Thyroid gland (tissue), 4 donors: ENCODE data around the gene LRP1. TPM values are rescaled to one million over a fixed set of nuclear protein-coding genes. Genes with fewer than 3 reads are reported as not detected.

Source experiments
- DNase-seq, 2 donors: peaks; one replicate each; pipeline ENCODE4 v3.0.0-alpha.2; 2019
- H3K27ac ChIP-seq, 3 donors: fragments of 200-600 bp; sonication (generic); 1 replicate in 2 of 3; 2 replicates in 1 of 3; pipeline ENCODE4 v1.5.1; 2016 to 2019; ENCODE audit warnings: mild to moderate bottlenecking in 1 of 3, moderate library complexity in 1 of 3
- H3K27me3 ChIP-seq: fragments of 200-600 bp; sonication (generic); one replicate; pipeline ENCODE4 v1.5.1; 2019
- H3K36me3 ChIP-seq, 2 donors: fragments of 200-600 bp; sonication (generic); one replicate each; pipeline ENCODE4 v1.5.1; 2016 to 2019
- H3K4me1 ChIP-seq, 2 donors: fragments of 200-600 bp; sonication (generic); one replicate each; pipeline ENCODE4 v1.5.1; 2017 to 2019
- H3K4me3 ChIP-seq, 3 donors: fragments of 200-600 bp; sonication (generic); replicated peaks in 1 of 3; 1 replicate in 2 of 3; 2 replicates in 1 of 3; pipeline ENCODE4 v1.5.1; 2016; ENCODE audit warnings: mild to moderate bottlenecking in 1 of 3
- H3K9me3 ChIP-seq: fragments of 200-600 bp; sonication (generic); one replicate; pipeline ENCODE4 v1.5.1; 2017
- POLR2A ChIP-seq, 2 donors: fragments of 450-650 bp; IDR thresholded peaks; one replicate each; pipeline ENCODE4 v1.6.1; 2017; ENCODE audit warnings: antibody characterized with exemption in 2 of 2, mild to moderate bottlenecking in 2 of 2, moderate library complexity in 1 of 2
- WGBS, 2 donors: methylation state at CpG; one replicate each; pipeline ENCODE4 v1.1.5; 2017; 5-methylcytosine and 5-hydroxymethylcytosine counted together
- intact Hi-C: fragments of 100-400 bp; cut with DNase I; formaldehyde crosslinking; loops from one replicate; pipeline ENCODE4 v1.15.1; 2023
- total RNA-seq, 4 donors: library from RNA; depleted of rRNA; stranded (reverse); fragments of >200 nt; gene quantifications; one replicate each; pipeline ENCODE4 v1.2.3, GENCODE V29; 2016
- TF ChIP-seq, protein P1 (sequence below), 6 experiments: fragments of 200-600 bp in 3 of 6; fragments of 450-650 bp in 3 of 6; sonication (generic) in 3 of 6; IDR thresholded peaks; one replicate each; pipeline ENCODE4 v1.5.1; 2016 to 2019; ENCODE audit warnings: antibody characterized with exemption in 6 of 6, mild to moderate bottlenecking in 2 of 6, inconsistent platforms in 1 of 6, moderate library complexity in 1 of 6

LRP1 gene
- total RNA-seq, 4 donors from 2014 or later: 98.5 to 161 (median 118) TPM

DNA sequence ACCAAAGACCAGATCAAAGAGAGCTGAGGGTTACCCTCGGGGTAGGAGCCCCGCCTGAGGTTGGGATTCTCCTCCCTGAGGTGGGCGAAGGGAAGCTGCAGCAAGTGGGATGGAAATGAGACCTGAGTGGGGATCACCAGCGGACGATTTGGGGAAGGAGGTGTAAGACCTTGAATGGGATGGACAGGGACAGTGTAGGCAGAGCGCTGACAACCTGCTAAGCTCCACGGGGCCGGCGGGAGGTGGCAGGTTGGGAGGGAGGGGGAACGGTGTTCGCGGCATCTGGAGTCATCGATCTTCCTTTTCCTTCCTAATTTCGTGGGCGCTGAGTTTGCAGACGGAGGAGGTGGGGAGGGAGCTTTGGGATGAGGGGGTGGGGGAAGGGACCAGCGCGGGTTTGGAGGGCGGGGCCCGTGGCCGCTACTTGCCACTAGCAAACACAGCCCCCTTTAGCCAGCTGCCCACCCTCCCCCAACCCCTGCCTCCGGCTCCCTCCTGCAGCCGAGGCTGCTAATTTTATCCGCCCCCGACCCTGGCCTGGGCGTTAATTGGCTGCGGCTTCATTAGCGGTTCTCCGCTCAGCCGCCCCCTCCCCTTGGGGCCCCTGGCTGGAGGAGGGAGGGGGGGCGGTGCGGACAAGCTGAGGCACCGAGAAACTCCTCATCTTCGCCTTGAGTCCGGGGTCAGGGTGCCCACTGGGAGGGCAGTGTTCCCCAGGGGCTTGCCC lies 98.5 kb downstream of the LRP1 start:
- WGBS, 2 donors: 13 to 15% methylated on average over 26 to 34 of the region's 35 CpGs
- Histone ChIP-seq H3K4me1 (peaks cover 10 to 43% of the 10 kb centered on the region in 2 donors), H3K4me3 (no peak overlapping the region), H3K27ac (no peak overlapping the region), H3K27me3 (peaks cover 22% of the 10 kb centered on the region), H3K9me3 (no peaks in the 10 kb centered on the region), H3K36me3 (no peaks in the 10 kb centered on the region)
- intact Hi-C loops: no loop called here
- TF ChIP-seq, protein P1, sequence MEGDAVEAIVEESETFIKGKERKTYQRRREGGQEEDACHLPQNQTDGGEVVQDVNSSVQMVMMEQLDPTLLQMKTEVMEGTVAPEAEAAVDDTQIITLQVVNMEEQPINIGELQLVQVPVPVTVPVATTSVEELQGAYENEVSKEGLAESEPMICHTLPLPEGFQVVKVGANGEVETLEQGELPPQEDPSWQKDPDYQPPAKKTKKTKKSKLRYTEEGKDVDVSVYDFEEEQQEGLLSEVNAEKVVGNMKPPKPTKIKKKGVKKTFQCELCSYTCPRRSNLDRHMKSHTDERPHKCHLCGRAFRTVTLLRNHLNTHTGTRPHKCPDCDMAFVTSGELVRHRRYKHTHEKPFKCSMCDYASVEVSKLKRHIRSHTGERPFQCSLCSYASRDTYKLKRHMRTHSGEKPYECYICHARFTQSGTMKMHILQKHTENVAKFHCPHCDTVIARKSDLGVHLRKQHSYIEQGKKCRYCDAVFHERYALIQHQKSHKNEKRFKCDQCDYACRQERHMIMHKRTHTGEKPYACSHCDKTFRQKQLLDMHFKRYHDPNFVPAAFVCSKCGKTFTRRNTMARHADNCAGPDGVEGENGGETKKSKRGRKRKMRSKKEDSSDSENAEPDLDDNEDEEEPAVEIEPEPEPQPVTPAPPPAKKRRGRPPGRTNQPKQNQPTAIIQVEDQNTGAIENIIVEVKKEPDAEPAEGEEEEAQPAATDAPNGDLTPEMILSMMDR (IDR thresholded peaks at IDR 0.05): no peak
- no peak for TF ChIP-seq POLR2A (IDR thresholded peaks at IDR 0.05)
- DNase-seq: no peak

DNA sequence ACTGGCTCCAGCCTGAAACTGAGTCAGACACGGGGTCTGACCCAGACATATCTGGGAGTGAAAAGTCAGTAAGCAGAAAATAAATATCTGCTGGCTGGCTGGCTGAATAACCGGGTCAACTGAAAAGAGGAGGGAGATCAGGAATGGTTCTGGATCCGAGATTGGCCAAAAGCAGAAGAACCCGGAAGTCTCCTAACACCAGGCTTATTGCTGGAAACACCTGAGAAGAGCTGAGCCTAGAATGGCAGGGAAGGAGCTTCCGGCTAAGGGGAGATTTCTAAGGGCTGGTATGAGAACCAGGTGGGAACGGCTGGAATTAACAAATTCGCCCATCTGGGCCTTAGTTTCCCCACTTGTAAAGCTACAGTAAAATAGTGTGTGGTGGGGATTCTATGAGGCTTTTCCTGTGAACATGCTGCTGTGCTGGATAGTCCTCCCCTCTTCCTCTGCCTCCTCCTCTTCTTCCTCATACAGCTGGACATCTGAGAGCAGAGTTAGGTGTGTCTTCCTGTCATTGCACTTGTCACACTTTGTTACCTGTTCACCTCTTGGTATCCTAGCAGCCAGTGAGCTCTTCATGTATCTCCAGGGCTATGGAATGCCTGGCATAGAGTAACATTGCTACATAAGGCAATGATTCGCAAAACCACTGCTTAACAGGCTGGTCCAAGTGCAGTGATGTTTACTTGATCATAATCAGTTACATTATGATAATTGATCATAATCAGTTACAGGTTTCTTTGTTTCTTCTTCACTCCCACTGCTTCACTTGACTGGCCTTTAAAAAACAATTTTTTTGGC lies 99.2 kb downstream of the LRP1 start:
- H3K4me1 ChIP-seq: peaks cover 10 to 43% of the 10 kb centered on the region in 2 donors
- H3K4me3 ChIP-seq: no peak overlapping the region
- DNase-seq: no peak
- 52 to 55% methylated on average over 7 of the region's 8 CpGs for WGBS, 2 donors
- H3K36me3 ChIP-seq: peaks cover 5 to 6% of the 10 kb centered on the region in 2 donors
- TF ChIP-seq, protein P1 (IDR thresholded peaks at IDR 0.05): no peak
- TF ChIP-seq POLR2A (IDR thresholded peaks at IDR 0.05): no peak
- H3K27ac ChIP-seq: no peak overlapping the region
- intact Hi-C loops: no loop called here
- H3K9me3 ChIP-seq: no peaks in the 10 kb centered on the region
- peaks cover 16% of the 10 kb centered on the region for H3K27me3 ChIP-seq

DNA sequence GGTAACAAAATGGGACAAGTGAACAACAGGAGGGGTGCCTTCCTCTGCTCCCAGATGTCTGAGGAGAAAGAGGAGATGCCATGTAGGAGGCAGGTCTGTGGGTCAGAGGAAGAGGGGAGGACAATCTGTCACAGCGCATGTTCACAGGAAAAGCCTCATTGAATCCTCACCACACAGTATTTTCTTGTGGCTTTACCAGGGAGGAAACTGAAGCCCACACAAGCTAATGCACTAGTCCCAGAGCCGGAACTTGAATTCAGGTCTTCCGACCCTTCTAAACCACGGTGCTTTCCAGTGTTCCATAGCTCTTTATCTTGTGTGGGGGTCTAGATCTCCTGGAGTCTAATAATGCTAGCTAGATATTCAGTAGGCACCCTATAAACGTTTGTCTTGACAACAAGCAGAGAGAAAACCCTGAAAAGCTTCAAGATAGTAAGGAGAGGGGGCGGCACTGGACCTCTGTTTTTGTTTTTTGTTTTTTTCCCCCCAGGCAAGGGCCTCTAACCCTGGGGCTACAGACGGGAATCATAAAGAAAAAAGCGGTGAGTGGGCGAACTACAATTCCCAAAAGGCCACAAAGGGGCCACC lies 100.9 kb downstream of the LRP1 start:
- 12 to 16% methylated on average over 9 of the region's 9 CpGs for WGBS, 2 donors
- H3K27me3 ChIP-seq: peaks cover 9% of the 10 kb centered on the region
- DNase-seq: no peak
- peaks cover 10 to 43% of the 10 kb centered on the region in 2 donors for H3K4me1 ChIP-seq
- H3K4me3 ChIP-seq: peak overlapping the region in 1 of 3 donors; percentile 60
- no peaks in the 10 kb centered on the region for H3K9me3 ChIP-seq
- peak overlapping the region in 1 of 3 donors; percentile 32 for H3K27ac ChIP-seq
- intact Hi-C loops: no loop called here
- TF ChIP-seq, protein P1 (IDR thresholded peaks at IDR 0.05): peak in 3 of 6 experiments; percentile 18 to 36 (median 22)
- no peak for TF ChIP-seq POLR2A (IDR thresholded peaks at IDR 0.05)
- H3K36me3 ChIP-seq: peaks cover 21 to 22% of the 10 kb centered on the region in 2 donors

DNA sequence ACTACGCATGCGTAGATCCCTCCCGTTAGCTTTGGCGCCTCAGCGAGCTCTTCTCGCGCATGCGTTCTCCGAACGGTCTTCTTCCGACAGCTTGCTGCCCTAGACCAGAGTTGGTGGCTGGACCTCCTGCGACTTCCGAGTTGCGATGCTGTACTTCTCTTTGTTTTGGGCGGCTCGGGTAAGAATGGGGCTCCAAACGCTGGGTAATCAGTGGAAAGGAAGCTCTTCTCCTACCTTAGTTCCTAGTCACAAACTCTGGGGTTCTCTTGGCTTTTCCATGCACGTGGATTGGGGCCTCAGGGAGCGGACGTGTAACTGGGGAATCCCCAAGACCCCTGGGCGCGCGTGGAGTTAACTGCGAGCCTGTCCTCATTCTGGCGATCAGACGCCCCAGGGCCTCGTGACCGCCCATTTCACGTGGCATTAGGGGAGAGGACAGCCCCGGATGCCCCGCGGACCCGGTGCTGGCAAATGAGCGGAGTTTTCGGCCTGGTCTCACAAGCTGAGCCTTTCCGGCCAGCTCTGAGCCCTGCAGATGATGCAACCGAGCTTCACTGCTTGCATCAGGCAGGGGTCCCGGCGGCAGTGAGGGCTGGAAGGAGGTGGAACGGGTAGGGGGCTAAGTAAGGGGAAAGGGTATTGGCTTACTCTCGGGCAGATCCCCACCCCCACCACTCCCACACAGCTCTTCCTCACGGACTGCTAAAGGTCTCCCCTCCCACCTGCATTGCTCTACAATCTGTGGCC lies 101.5 kb downstream of the LRP1 start, which contains the start of gene SHMT2:
TSS of gene SHMT2 (plus strand) at position 78 of the 747 bp plus-strand sequence. CDS start at position 146, 68 bp downstream.
- TF ChIP-seq POLR2A (IDR thresholded peaks at IDR 0.05): peak in 1 of 2 donors; percentile 43
- TF ChIP-seq, protein P1 (IDR thresholded peaks at IDR 0.05): no peak
- Histone ChIP-seq H3K4me3 (peak within 1 kb of the TSS; percentile 29 to 60 (median 55)), H3K27ac (peak within 1 kb of the TSS in 2 of 3 donors; percentile 32 to 65), H3K9me3 (no peaks in the 10 kb centered on the region), H3K36me3 (peaks cover 23 to 26% of the 10 kb centered on the region in 2 donors), H3K27me3 (peaks cover 6% of the 10 kb centered on the region), H3K4me1 (peaks cover 10 to 41% of the 10 kb centered on the region in 2 donors)
- intact Hi-C loops: no loop called here
- peak; percentile 94 to 95 for DNase-seq
- 1 to 3% methylated on average over 26 to 32 of the region's 42 CpGs for WGBS, 2 donors
